ENCODE data around the gene AUTS2.
A peak's percentile ranks its signal among the peaks of the same experiment; 100 is the strongest.

Gene AUTS2

GRCh38 chr7:70450731-70451130 lies 852.5 kb downstream of the AUTS2 start:
- Mint-ChIP-seq H3K9me3 (no peaks in the 10 kb centered on the region), H3K27ac (ENCODE audit: low read depth) (no peak overlapping the region), H3K27me3 (no peaks in the 10 kb centered on the region), H3K4me1 (no peaks in the 10 kb centered on the region), H3K4me3 (no peak overlapping the region), H3K36me3 (ENCODE audit: insufficient read depth) (no peaks in the 10 kb centered on the region)
- ATAC-seq (replicated peaks; ENCODE audit: extremely low read depth, poor library complexity, severe bottlenecking) (no peak), DNase-seq (ENCODE audit: low spot score in 2 of 2) (no peak)

GRCh38 chr7:70455925-70456324 lies 857.6 kb downstream of the AUTS2 start:
- ATAC-seq (replicated peaks; ENCODE audit: extremely low read depth, poor library complexity, severe bottlenecking) (no peak), DNase-seq (ENCODE audit: low spot score in 2 of 2) (no peak)
- peaks cover 22% of the 10 kb centered on the region for H3K4me1 Mint-ChIP-seq
- peaks cover 2% of the 10 kb centered on the region for H3K36me3 Mint-ChIP-seq (ENCODE audit: insufficient read depth)
- no peaks in the 10 kb centered on the region for H3K9me3 Mint-ChIP-seq
- H3K27ac Mint-ChIP-seq (ENCODE audit: low read depth), result peak overlapping the region; percentile 84
- H3K4me3 Mint-ChIP-seq, result no peak overlapping the region
- H3K27me3 Mint-ChIP-seq, result no peaks in the 10 kb centered on the region

GRCh38 chr7:70456719-70457118 lies 858.4 kb downstream of the AUTS2 start:
- H3K27ac Mint-ChIP-seq (ENCODE audit: low read depth), result peak overlapping the region; percentile 84
- DNase-seq (ENCODE audit: low spot score in 2 of 2), result no peak
- H3K9me3 Mint-ChIP-seq, result no peaks in the 10 kb centered on the region
- H3K4me3 Mint-ChIP-seq, result no peak overlapping the region
- peaks cover 2% of the 10 kb centered on the region for H3K36me3 Mint-ChIP-seq (ENCODE audit: insufficient read depth)
- ATAC-seq (replicated peaks; ENCODE audit: extremely low read depth, poor library complexity, severe bottlenecking), result peak; percentile 24
- no peaks in the 10 kb centered on the region for H3K27me3 Mint-ChIP-seq
- H3K4me1 Mint-ChIP-seq, result peaks cover 22% of the 10 kb centered on the region

GRCh38 chr7:70457482-70457881 lies 859.2 kb downstream of the AUTS2 start:
- Mint-ChIP-seq H3K27ac (ENCODE audit: low read depth) (no peak overlapping the region), H3K4me3 (no peak overlapping the region), H3K9me3 (no peaks in the 10 kb centered on the region), H3K36me3 (ENCODE audit: insufficient read depth) (peaks cover 2% of the 10 kb centered on the region), H3K4me1 (peaks cover 22% of the 10 kb centered on the region), H3K27me3 (no peaks in the 10 kb centered on the region)
- ATAC-seq (replicated peaks; ENCODE audit: extremely low read depth, poor library complexity, severe bottlenecking) (no peak), DNase-seq (ENCODE audit: low spot score in 2 of 2) (no peak)

GRCh38 chr7:70457883-70458680 lies 859.8 kb downstream of the AUTS2 start:
- Mint-ChIP-seq H3K27me3 (no peaks in the 10 kb centered on the region), H3K9me3 (no peaks in the 10 kb centered on the region), H3K36me3 (ENCODE audit: insufficient read depth) (peaks cover 2% of the 10 kb centered on the region), H3K4me3 (no peak overlapping the region), H3K27ac (ENCODE audit: low read depth) (no peak overlapping the region), H3K4me1 (peaks cover 22% of the 10 kb centered on the region)
- DNase-seq (ENCODE audit: low spot score in 2 of 2) (no peak), ATAC-seq (replicated peaks; ENCODE audit: extremely low read depth, poor library complexity, severe bottlenecking) (no peak)

GRCh38 chr7:70458745-70459144 lies 860.5 kb downstream of the AUTS2 start:
- H3K9me3 Mint-ChIP-seq, result no peaks in the 10 kb centered on the region
- peaks cover 2% of the 10 kb centered on the region for H3K36me3 Mint-ChIP-seq (ENCODE audit: insufficient read depth)
- DNase-seq (ENCODE audit: low spot score in 2 of 2), result no peak
- H3K27me3 Mint-ChIP-seq, result no peaks in the 10 kb centered on the region
- no peak overlapping the region for H3K27ac Mint-ChIP-seq (ENCODE audit: low read depth)
- peaks cover 22% of the 10 kb centered on the region for H3K4me1 Mint-ChIP-seq
- no peak for ATAC-seq (replicated peaks; ENCODE audit: extremely low read depth, poor library complexity, severe bottlenecking)
- no peak overlapping the region for H3K4me3 Mint-ChIP-seq

- Mint-ChIP-seq H3K4me3 (no peak overlapping the region), H3K27ac (ENCODE audit: low read depth) (no peak overlapping the region), H3K4me1 (peaks cover 22% of the 10 kb centered on the region), H3K9me3 (no peaks in the 10 kb centered on the region), H3K27me3 (no peaks in the 10 kb centered on the region), H3K36me3 (ENCODE audit: insufficient read depth) (peaks cover 2% of the 10 kb centered on the region)
- ATAC-seq (replicated peaks; ENCODE audit: extremely low read depth, poor library complexity, severe bottlenecking) (no peak), DNase-seq (ENCODE audit: low spot score in 2 of 2) (no peak)
These were observed 861.3 kb downstream of the AUTS2 start for GRCh38 chr7:70459546-70459945.

GRCh38 chr7:70460071-70460470 lies 861.8 kb downstream of the AUTS2 start:
- peaks cover 22% of the 10 kb centered on the region for H3K4me1 Mint-ChIP-seq
- no peak overlapping the region for H3K27ac Mint-ChIP-seq (ENCODE audit: low read depth)
- peaks cover 2% of the 10 kb centered on the region for H3K36me3 Mint-ChIP-seq (ENCODE audit: insufficient read depth)
- no peaks in the 10 kb centered on the region for H3K9me3 Mint-ChIP-seq
- no peak for DNase-seq (ENCODE audit: low spot score in 2 of 2)
- H3K4me3 Mint-ChIP-seq, result no peak overlapping the region
- no peaks in the 10 kb centered on the region for H3K27me3 Mint-ChIP-seq
- ATAC-seq (replicated peaks; ENCODE audit: extremely low read depth, poor library complexity, severe bottlenecking), result no peak

GRCh38 chr7:70460562-70460961 lies 862.3 kb downstream of the AUTS2 start:
- Mint-ChIP-seq H3K27me3 (no peaks in the 10 kb centered on the region), H3K36me3 (ENCODE audit: insufficient read depth) (peaks cover 2% of the 10 kb centered on the region), H3K9me3 (no peaks in the 10 kb centered on the region), H3K4me1 (peaks cover 22% of the 10 kb centered on the region), H3K27ac (ENCODE audit: low read depth) (no peak overlapping the region), H3K4me3 (no peak overlapping the region)
- no peak for ATAC-seq (replicated peaks; ENCODE audit: extremely low read depth, poor library complexity, severe bottlenecking)
- no peak for DNase-seq (ENCODE audit: low spot score in 2 of 2)

- H3K9me3 Mint-ChIP-seq, result no peaks in the 10 kb centered on the region
- no peak for DNase-seq (ENCODE audit: low spot score in 2 of 2)
- H3K36me3 Mint-ChIP-seq (ENCODE audit: insufficient read depth), result no peaks in the 10 kb centered on the region
- no peaks in the 10 kb centered on the region for H3K27me3 Mint-ChIP-seq
- H3K4me3 Mint-ChIP-seq, result no peak overlapping the region
- ATAC-seq (replicated peaks; ENCODE audit: extremely low read depth, poor library complexity, severe bottlenecking), result no peak
- H3K4me1 Mint-ChIP-seq, result peaks cover 3% of the 10 kb centered on the region
- H3K27ac Mint-ChIP-seq (ENCODE audit: low read depth), result no peak overlapping the region
These were observed 865.2 kb downstream of the AUTS2 start for GRCh38 chr7:70463352-70463938.

- Mint-ChIP-seq H3K4me1 (no peaks in the 10 kb centered on the region), H3K27me3 (no peaks in the 10 kb centered on the region), H3K36me3 (ENCODE audit: insufficient read depth) (no peaks in the 10 kb centered on the region), H3K4me3 (no peak overlapping the region), H3K9me3 (no peaks in the 10 kb centered on the region), H3K27ac (ENCODE audit: low read depth) (no peak overlapping the region)
- DNase-seq (ENCODE audit: low spot score in 2 of 2) (no peak), ATAC-seq (replicated peaks; ENCODE audit: extremely low read depth, poor library complexity, severe bottlenecking) (no peak)
These were observed 868.6 kb downstream of the AUTS2 start for GRCh38 chr7:70466725-70467364.

- Mint-ChIP-seq H3K27ac (ENCODE audit: low read depth) (no peak overlapping the region), H3K9me3 (no peaks in the 10 kb centered on the region), H3K4me1 (no peaks in the 10 kb centered on the region), H3K36me3 (ENCODE audit: insufficient read depth) (no peaks in the 10 kb centered on the region), H3K27me3 (no peaks in the 10 kb centered on the region), H3K4me3 (no peak overlapping the region)
- DNase-seq (ENCODE audit: low spot score in 2 of 2) (no peak), ATAC-seq (replicated peaks; ENCODE audit: extremely low read depth, poor library complexity, severe bottlenecking) (no peak)
These were observed 872.5 kb downstream of the AUTS2 start for GRCh38 chr7:70470746-70471145.
